NB4 (cell line): Measurements from ENCODE around the gene PYROXD2.

Experiments
- MYC ChIP-seq: IDR thresholded peaks from 2 replicates; pipeline ENCODE4 v1.6.1; 2011; ENCODE audit warnings: low read depth, low read length
- POLR2A ChIP-seq: IDR thresholded peaks from 2 replicates; pipeline ENCODE4 v1.6.1; 2011; ENCODE audit warnings: mild to moderate bottlenecking; ENCODE audit not compliant: insufficient read length; ENCODE audit errors: extremely low read depth
- TF ChIP-seq, protein P1 (sequence below): IDR thresholded peaks from one replicate; pipeline ENCODE4 v1.5.1; 2012; ENCODE audit warnings: low read depth, low read length
- TF ChIP-seq, protein P2 (sequence below): IDR thresholded peaks from 2 replicates; pipeline ENCODE4 v1.6.1; 2011; ENCODE audit warnings: low read depth, low read length

DNA sequence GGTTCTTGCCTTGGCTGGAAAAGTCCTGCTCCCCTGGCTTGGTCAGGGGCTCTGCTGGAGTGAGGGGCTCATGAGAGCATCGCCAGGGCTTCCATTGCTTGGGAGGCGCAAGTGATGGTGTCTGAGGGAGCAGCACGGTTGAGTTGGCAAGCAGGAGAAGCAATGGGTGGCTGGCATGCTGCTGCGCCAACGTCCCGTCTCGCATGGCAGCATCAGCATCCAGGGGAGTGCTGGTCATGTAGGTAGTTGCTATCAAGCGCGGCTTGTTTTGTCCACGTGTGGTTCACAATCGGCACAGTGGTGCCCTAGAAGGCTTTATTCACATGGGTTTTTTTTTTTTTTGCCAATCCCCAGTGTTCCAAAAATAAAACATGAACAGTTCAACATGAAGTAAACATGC lies 3.8 kb downstream of the PYROXD2 start:
- TF ChIP-seq, protein P1, sequence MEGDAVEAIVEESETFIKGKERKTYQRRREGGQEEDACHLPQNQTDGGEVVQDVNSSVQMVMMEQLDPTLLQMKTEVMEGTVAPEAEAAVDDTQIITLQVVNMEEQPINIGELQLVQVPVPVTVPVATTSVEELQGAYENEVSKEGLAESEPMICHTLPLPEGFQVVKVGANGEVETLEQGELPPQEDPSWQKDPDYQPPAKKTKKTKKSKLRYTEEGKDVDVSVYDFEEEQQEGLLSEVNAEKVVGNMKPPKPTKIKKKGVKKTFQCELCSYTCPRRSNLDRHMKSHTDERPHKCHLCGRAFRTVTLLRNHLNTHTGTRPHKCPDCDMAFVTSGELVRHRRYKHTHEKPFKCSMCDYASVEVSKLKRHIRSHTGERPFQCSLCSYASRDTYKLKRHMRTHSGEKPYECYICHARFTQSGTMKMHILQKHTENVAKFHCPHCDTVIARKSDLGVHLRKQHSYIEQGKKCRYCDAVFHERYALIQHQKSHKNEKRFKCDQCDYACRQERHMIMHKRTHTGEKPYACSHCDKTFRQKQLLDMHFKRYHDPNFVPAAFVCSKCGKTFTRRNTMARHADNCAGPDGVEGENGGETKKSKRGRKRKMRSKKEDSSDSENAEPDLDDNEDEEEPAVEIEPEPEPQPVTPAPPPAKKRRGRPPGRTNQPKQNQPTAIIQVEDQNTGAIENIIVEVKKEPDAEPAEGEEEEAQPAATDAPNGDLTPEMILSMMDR = no peak
- no peak for TF ChIP-seq POLR2A
- TF ChIP-seq, protein P2, sequence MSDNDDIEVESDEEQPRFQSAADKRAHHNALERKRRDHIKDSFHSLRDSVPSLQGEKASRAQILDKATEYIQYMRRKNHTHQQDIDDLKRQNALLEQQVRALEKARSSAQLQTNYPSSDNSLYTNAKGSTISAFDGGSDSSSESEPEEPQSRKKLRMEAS = no peak
- no peak for TF ChIP-seq MYC
